HepG2 (cell line): ENCODE data around the gene OR5K1. TPM values are rescaled to one million over a fixed set of nuclear protein-coding genes. Genes with fewer than 3 reads are reported as not detected.

ENCODE experiments used
- CHCHD3 ChIP-seq: sonication (generic); formaldehyde crosslinking; IDR thresholded peaks from 2 replicates; pipeline ENCODE4 v1.8.0; 2022; ENCODE audit warnings: mild to moderate bottlenecking, missing genetic modification reagents, moderate library complexity
- HDAC1 ChIP-seq: sonication (generic); formaldehyde crosslinking; IDR thresholded peaks from 2 replicates; pipeline ENCODE4 v1.5.1; 2020; ENCODE audit warnings: mild to moderate bottlenecking, missing genetic modification reagents
- PAXIP1 ChIP-seq: sonication (generic); formaldehyde crosslinking; conservative IDR thresholded peaks from 2 replicates; pipeline ENCODE4 v1.4.0; 2020; ENCODE audit warnings: mild to moderate bottlenecking, missing genetic modification reagents, moderate library complexity
- RAD51 ChIP-seq: fragments of 450-650 bp; IDR thresholded peaks from 2 replicates; pipeline ENCODE4 v1.6.1; 2016; ENCODE audit warnings: borderline replicate concordance
- REST ChIP-seq, 2 experiments: IDR thresholded peaks; 2 replicates each; pipeline ENCODE4 v1.6.1; 2011 to 2012; ENCODE audit warnings: low read length in 2 of 2, borderline replicate concordance in 1 of 2, low read depth in 1 of 2, mild to moderate bottlenecking in 1 of 2, moderate library complexity in 1 of 2
- TBX2 ChIP-seq: sonication (generic); formaldehyde crosslinking; IDR thresholded peaks from 2 replicates; pipeline ENCODE4 v1.5.0; 2020; ENCODE audit warnings: missing genetic modification reagents, mild to moderate bottlenecking, borderline replicate concordance
- TCF12 ChIP-seq, 2 experiments: fragments of 450-650 bp in 1 of 2; sonication (generic) in 1 of 2; formaldehyde crosslinking in 1 of 2; IDR thresholded peaks; 2 replicates each; pipeline versions ENCODE4 v1.6.1 to v1.8.0; 2017 to 2022; ENCODE audit warnings: antibody characterized with exemption in 1 of 2, mild to moderate bottlenecking in 1 of 2, missing genetic modification reagents in 1 of 2, moderate library complexity in 1 of 2
- YY1 ChIP-seq: IDR thresholded peaks from 2 replicates; pipeline ENCODE4 v1.6.1; 2011; ENCODE audit warnings: low read length, low read depth, moderate library complexity, mild to moderate bottlenecking; ENCODE audit not compliant: insufficient read depth, insufficient replicate concordance
- ZNF142 ChIP-seq: sonication (generic); formaldehyde crosslinking; IDR thresholded peaks from 2 replicates; pipeline ENCODE4 v1.4.0; 2020; ENCODE audit warnings: missing genetic modification reagents
- ZNF180 ChIP-seq: sonication (generic); formaldehyde crosslinking; IDR thresholded peaks from 2 replicates; pipeline ENCODE4 v1.4.0; 2020; ENCODE audit warnings: low read depth, missing genetic modification reagents, borderline replicate concordance
- ZNF20 ChIP-seq: sonication (generic); formaldehyde crosslinking; IDR thresholded peaks from 2 replicates; pipeline ENCODE4 v1.4.0; 2020; ENCODE audit warnings: mild to moderate bottlenecking, moderate library complexity, missing genetic modification reagents
- ZNF558 ChIP-seq: sonication (generic); formaldehyde crosslinking; IDR thresholded peaks from 2 replicates; pipeline ENCODE4 v1.9.0; 2022; ENCODE audit warnings: mild to moderate bottlenecking, missing genetic modification reagents, borderline replicate concordance
- ZNF615 ChIP-seq: sonication (generic); formaldehyde crosslinking; IDR thresholded peaks from 2 replicates; pipeline ENCODE4 v1.5.0; 2020; ENCODE audit warnings: mild to moderate bottlenecking, missing genetic modification reagents, borderline replicate concordance
- ZSCAN21 ChIP-seq: sonication (generic); formaldehyde crosslinking; IDR thresholded peaks from 2 replicates; pipeline ENCODE4 v1.8.0; 2022; ENCODE audit warnings: mild to moderate bottlenecking, missing genetic modification reagents, moderate library complexity, borderline replicate concordance
- polyA plus RNA-seq, 8 experiments: library from polyadenylated mRNA; depleted of rRNA in 3 of 8; stranded (reverse) in 7 of 8; unstranded in 1 of 8; fragments of >200 nt; fragmentation: Illumina TruSeq in 4 of 8; extraction: Trizol in 4 of 8; gene quantifications; 2 replicates each; pipeline versions ENCODE4 v1.2.1 to v1.2.3, GENCODE V29; 2011 to 2016; ENCODE audit warnings: low read depth in 4 of 8, missing spikeins in 1 of 8, mixed read lengths in 1 of 8; ENCODE audit not compliant: insufficient read depth in 1 of 8
- total RNA-seq, 5 experiments: library from RNA; depleted of rRNA; stranded (reverse); fragments of >200 nt; fragmentation: Illumina TruSeq; extraction: Trizol; gene quantifications; 2 replicates each; pipeline ENCODE4 v1.2.3, GENCODE V29; 2016; ENCODE audit warnings: low read depth in 1 of 5

OR5K1 gene
- total and polyA plus RNA-seq, 2 of the 13 experiments (the other 11 are each of a cell fraction or from before 2014, with no cell fraction given): not detected

- TF ChIP-seq PAXIP1 (CRISPR knock-in tag): no peak
- no peak for TF ChIP-seq RAD51
- TF ChIP-seq ZNF20 (CRISPR knock-in tag): no peak
- TF ChIP-seq REST (IDR thresholded peaks at IDR 0.05; ENCODE audit: borderline replicate concordance in 1 of 2, low read depth in 1 of 2, low read length in 2 of 2): no peak
- TF ChIP-seq TCF12 (IDR thresholded peaks at IDR 0.05): no peak
- TF ChIP-seq TCF12 (CRISPR knock-in tag; IDR thresholded peaks at IDR 0.05): no peak
- peak; percentile 40 for TF ChIP-seq YY1
- 0 out of 2 replicates have a peak, but pooled peaks have one; percentile 27 for TF ChIP-seq ZNF142 (CRISPR knock-in tag)
- TF ChIP-seq CHCHD3: no peak
- TF ChIP-seq TBX2 (CRISPR knock-in tag): no peak
- no peak for TF ChIP-seq ZNF558 (CRISPR knock-in tag)
- TF ChIP-seq ZNF180: no peak
- no peak for TF ChIP-seq ZSCAN21 (CRISPR knock-in tag)
- 0 out of 2 replicates have a peak, but pooled peaks have one; percentile 2 for TF ChIP-seq ZNF615 (CRISPR knock-in tag)
- TF ChIP-seq HDAC1 (CRISPR knock-in tag): no peak
These were observed 59.0 kb downstream of the OR5K1 start (continued) for GRCh38 chr3:98521897-98522543.
